Heart right ventricle (tissue), 16 donors: ENCODE measurements around the gene FAXDC2. TPM values are rescaled to one million over a fixed set of nuclear protein-coding genes. Genes with fewer than 3 reads are reported as not detected.

Source experiments
- ATAC-seq, 8 donors: fragments of 200-7000 bp; cut with Tn5 transposase; one replicate each; pipeline ENCODE4 v1.9.1; 2020; ENCODE audit warnings: mild to moderate bottlenecking in 8 of 8, moderate library complexity in 8 of 8, moderate number of reproducible peaks in 1 of 8
- DNase-seq, 2 donors: peaks; one replicate each; pipeline ENCODE4 v3.0.0-alpha.2; 2020
- H3K27ac ChIP-seq, 10 donors: fragments of 200-600 bp; sonication (generic) in 2 of 10; one replicate each; pipeline versions ENCODE4 v1.5.0 to v1.8.0; 2020 to 2022; ENCODE audit warnings: mild to moderate bottlenecking in 3 of 10
- H3K27me3 ChIP-seq, 7 donors: fragments of 200-600 bp; one replicate each; pipeline ENCODE4 v1.8.0; 2021 to 2022; ENCODE audit warnings: mild to moderate bottlenecking in 2 of 7
- H3K36me3 ChIP-seq, 9 donors: fragments of 200-600 bp; sonication (generic) in 1 of 9; one replicate each; pipeline versions ENCODE4 v1.5.0 to v1.8.0; 2020 to 2022; ENCODE audit warnings: mild to moderate bottlenecking in 2 of 9
- H3K4me1 ChIP-seq, 9 donors: fragments of 200-600 bp; sonication (generic) in 1 of 9; one replicate each; pipeline versions ENCODE4 v1.5.0 to v1.8.0; 2020 to 2022; ENCODE audit warnings: mild to moderate bottlenecking in 4 of 9
- H3K4me3 ChIP-seq, 10 donors: fragments of 200-600 bp; sonication (generic) in 2 of 10; one replicate each; pipeline versions ENCODE4 v1.5.0 to v1.8.0; 2020 to 2022; ENCODE audit warnings: mild to moderate bottlenecking in 7 of 10, moderate library complexity in 2 of 10
- H3K9me3 ChIP-seq, 11 donors: fragments of 200-600 bp in 10 of 11; sonication (generic) in 2 of 11; one replicate each; pipeline versions ENCODE4 v1.5.0 to v1.8.0; 2013 to 2022; ENCODE audit warnings: mild to moderate bottlenecking in 2 of 11, control low read depth in 1 of 11, moderate library complexity in 1 of 11
- WGBS, 2 donors: extraction: QIAGEN DNeasy Blood & Tissue Kit; methylation state at CpG; one replicate each; pipeline ENCODE4 v1.1.7; 2013; ENCODE audit warnings: inconsistent platforms in 1 of 2; 5-methylcytosine and 5-hydroxymethylcytosine counted together
- intact Hi-C, 10 donors: fragments of 100-400 bp; cut with DNase I; formaldehyde crosslinking; loops; one replicate each; pipeline versions ENCODE4 v1.11.1 to v1.14.2; 2022
- polyA plus RNA-seq, 2 donors: library from polyadenylated mRNA; stranded (reverse); fragments of 200-250 nt; gene quantifications; one replicate each; pipeline ENCODE4 v1.2.3, GENCODE V29; 2013
- total RNA-seq, 10 donors: library from RNA; stranded (reverse); fragmentation: NEBNext Ultra II Directional in 3 of 10; extraction: Animal tissue kit (Norgen Biotek cat#: 25700) in 3 of 10; gene quantifications; one replicate each; pipeline versions ENCODE4 v1.2.1 to v1.2.4, GENCODE V29; 2021 to 2023
- TF ChIP-seq, protein P1 (sequence below), 9 donors: fragments of 200-600 bp; sonication (generic) in 2 of 9; IDR thresholded peaks; one replicate each; pipeline versions ENCODE4 v1.5.0 to v1.8.0; 2021 to 2022; ENCODE audit warnings: antibody characterized with exemption in 9 of 9, mild to moderate bottlenecking in 5 of 9, moderate library complexity in 1 of 9
- donor health status: Arrhythmogenic right ventricular cardiomyopathy.
- donor health status: ischemic (EF 13 %, LVEDD 7.1; RV severe dilation, severe dysfunction).
- donor health status: healthy with polysubstance abuse.
- donor health status: DM: no; HTN: yes; CAD: no.
- donor health status: DM: no; HTN: no; CAD: no.
- donor health status: ischemic (EF 25% LVEDD 6.9; RV normal size, moderate dysfunction).
- donor health status: ischemic (EF 25% LVEDD 5.7; RV mildly dilated, moderate dysfunction).
- donor health status: healthy.
- donor health status: DM: yes; HTN: yes; CAD: no.
- donor health status: Ischemic cardiomyopathy.
- donor health status: ischemic (EF 35%, LVEDD 5.7; RV mildly dilated, moderate dysfunction).
- donor health status: nonischemic (EF 11% LVEDD 7.7; RV severe dilation, severe dysfunction).
- donor health status: DM: yes; HTN: yes; CAD: no.
- donor health status: PGD.
- donor health status: ischemic (EF 29% LVEDD 5.4; RV normal size, mild dysfunction).
- donor health status: nonischemic (EF 23%, LVEDD 6.1; RV moderate dilation, normal function).

FAXDC2 gene
- total and polyA plus RNA-seq, 12 donors, result 4.8 to 31.5 (median 20.9) TPM

DNA sequence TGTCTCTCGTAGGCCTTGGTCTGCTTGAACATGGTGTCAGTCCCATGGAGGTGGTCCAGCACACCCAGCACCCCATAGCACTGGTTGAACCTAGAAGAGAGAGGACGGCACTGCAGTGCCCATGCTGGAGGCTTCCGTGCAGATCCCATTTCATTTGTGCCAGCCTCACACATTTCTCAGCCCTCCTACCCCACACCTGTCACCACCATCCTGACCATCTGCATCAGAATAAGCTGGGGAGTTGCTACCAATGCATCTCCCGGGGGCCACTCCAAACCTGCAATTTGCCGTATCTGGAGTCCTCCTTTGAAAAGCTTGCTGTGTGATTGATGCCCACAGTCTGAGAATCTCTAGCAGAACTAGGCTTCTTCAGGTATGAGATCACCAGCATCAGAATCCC, 30.0 kb downstream of the FAXDC2 start:
- H3K4me3 ChIP-seq, result no peak overlapping the region
- 96% methylated on average over 5 of the region's 5 CpGs for WGBS, 2 donors
- no peaks in the 10 kb centered on the region for H3K9me3 ChIP-seq
- ATAC-seq (peak in 1 of 8 donors; percentile 22), DNase-seq (no peak)
- peaks cover 0 to 32% (median 11%) of the 10 kb centered on the region in 9 donors for H3K4me1 ChIP-seq
- intact Hi-C loops, result no loop called here
- TF ChIP-seq, protein P1, sequence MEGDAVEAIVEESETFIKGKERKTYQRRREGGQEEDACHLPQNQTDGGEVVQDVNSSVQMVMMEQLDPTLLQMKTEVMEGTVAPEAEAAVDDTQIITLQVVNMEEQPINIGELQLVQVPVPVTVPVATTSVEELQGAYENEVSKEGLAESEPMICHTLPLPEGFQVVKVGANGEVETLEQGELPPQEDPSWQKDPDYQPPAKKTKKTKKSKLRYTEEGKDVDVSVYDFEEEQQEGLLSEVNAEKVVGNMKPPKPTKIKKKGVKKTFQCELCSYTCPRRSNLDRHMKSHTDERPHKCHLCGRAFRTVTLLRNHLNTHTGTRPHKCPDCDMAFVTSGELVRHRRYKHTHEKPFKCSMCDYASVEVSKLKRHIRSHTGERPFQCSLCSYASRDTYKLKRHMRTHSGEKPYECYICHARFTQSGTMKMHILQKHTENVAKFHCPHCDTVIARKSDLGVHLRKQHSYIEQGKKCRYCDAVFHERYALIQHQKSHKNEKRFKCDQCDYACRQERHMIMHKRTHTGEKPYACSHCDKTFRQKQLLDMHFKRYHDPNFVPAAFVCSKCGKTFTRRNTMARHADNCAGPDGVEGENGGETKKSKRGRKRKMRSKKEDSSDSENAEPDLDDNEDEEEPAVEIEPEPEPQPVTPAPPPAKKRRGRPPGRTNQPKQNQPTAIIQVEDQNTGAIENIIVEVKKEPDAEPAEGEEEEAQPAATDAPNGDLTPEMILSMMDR (IDR thresholded peaks at IDR 0.05), result no peak
- no peaks in the 10 kb centered on the region for H3K27me3 ChIP-seq
- H3K36me3 ChIP-seq, result peaks cover 0 to 100% (median 49%) of the 10 kb centered on the region in 9 donors
- H3K27ac ChIP-seq, result no peak overlapping the region

DNA sequence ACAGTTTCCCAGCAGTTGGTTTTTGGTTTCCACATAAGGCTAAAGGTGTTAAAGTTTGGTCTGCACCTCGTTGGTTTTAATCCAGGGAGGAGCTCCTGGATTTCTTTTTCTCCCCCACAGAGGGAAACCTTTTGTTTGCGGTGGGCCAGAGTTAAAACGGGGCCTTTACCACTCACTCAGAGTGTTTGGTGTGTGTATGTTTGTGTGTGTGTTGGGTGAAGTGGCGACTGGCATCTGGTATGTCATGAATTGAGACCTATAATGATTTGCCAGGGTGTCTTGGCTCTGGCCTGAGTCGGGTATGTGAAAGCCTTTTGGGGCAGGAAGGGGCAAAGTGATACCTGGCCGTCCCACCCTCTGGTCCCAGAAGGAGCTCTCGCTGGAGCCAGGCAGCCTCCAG, 30.9 kb downstream of the FAXDC2 start:
- no peak for ATAC-seq
- intact Hi-C loops, result no loop called here

DNA sequence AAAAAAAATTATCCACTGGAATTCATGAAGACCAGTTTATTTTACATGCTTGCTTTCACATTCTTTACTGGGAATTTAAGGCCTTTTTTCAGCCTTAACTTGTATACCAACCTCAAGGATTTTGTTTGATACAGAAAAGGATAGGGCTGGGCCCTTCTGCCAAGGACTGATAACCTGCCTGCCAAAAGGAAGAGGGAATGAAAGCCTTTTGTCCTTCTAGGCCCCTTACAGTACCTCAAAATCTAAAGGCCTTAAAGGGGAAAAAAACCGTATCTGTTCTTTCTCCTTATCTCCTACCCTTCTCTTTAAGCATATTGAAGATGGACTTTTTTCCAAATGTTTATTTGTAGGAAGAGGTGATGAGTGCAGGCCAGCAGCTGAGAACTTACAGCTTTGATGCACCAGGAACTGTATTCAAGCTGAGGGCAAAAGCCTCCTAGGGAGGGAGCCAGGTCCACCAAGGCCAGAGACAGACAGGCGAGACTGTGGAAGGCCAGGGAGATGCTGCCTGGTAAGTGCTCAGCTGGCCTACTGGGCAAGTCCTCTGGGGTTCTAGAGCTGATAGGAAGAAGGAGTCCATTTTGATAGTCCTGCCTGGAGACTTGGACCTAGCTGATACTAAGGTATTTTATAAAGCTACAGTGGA, 31.8 kb downstream of the FAXDC2 start:
- DNase-seq (no peak), ATAC-seq (no peak)
- intact Hi-C loops, result no loop called here
- H3K4me1 ChIP-seq, result peaks cover 0 to 32% (median 11%) of the 10 kb centered on the region in 9 donors
- H3K27ac ChIP-seq, result peak overlapping the region in 5 of 10 donors; percentile 17 to 55 (median 31)
- H3K27me3 ChIP-seq, result no peaks in the 10 kb centered on the region
- TF ChIP-seq, protein P1 (IDR thresholded peaks at IDR 0.05), result no peak
- peaks cover 0 to 100% (median 52%) of the 10 kb centered on the region in 9 donors for H3K36me3 ChIP-seq
- WGBS, 2 donors, result 58 to 67% methylated on average over 2 of the region's 2 CpGs
- no peak overlapping the region for H3K4me3 ChIP-seq
- H3K9me3 ChIP-seq, result no peaks in the 10 kb centered on the region

More for the DNA sequence above, 30.9 kb downstream of the FAXDC2 start:
- Histone ChIP-seq H3K36me3 (peaks cover 0 to 100% (median 55%) of the 10 kb centered on the region in 9 donors), H3K4me3 (no peak overlapping the region), H3K27me3 (no peaks in the 10 kb centered on the region), H3K9me3 (no peaks in the 10 kb centered on the region), H3K4me1 (peaks cover 0 to 32% (median 11%) of the 10 kb centered on the region in 9 donors), H3K27ac (peak overlapping the region in 4 of 10 donors; percentile 0 to 55 (median 28))
- no peak for DNase-seq
- 72 to 75% methylated on average over 7 of the region's 7 CpGs for WGBS, 2 donors
- TF ChIP-seq, protein P1 (IDR thresholded peaks at IDR 0.05), result no peak

DNA sequence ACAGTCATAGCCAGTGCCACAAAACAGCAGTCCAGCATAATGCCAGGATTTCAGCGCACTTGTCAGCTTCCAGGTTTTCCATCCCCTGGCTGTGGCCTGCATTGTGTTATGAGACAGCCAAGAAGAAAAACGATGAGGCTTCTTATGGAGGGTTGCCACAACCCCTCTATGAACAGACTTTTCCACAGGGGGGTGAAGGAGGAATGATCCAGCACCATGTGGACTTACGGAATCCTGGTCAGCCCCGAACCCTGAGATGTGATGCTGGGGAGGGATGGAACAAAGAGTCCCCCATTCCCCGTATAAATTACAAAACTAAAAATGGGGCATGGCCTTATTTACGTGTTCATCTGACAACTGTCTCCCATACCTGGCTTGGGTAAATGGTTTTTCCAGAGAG, 32.6 kb downstream of the FAXDC2 start:
- TF ChIP-seq, protein P1 (IDR thresholded peaks at IDR 0.05), result no peak
- no peaks in the 10 kb centered on the region for H3K27me3 ChIP-seq
- 80 to 81% methylated on average over 6 of the region's 6 CpGs for WGBS, 2 donors
- ATAC-seq (no peak), DNase-seq (no peak)
- H3K36me3 ChIP-seq, result peaks cover 0 to 100% (median 56%) of the 10 kb centered on the region in 9 donors
- H3K4me1 ChIP-seq, result peaks cover 0 to 32% (median 11%) of the 10 kb centered on the region in 9 donors
- no peaks in the 10 kb centered on the region for H3K9me3 ChIP-seq
- intact Hi-C loops, result no loop called here
- H3K4me3 ChIP-seq, result no peak overlapping the region
- H3K27ac ChIP-seq, result peak overlapping the region in 2 of 10 donors; percentile 17 to 55
